Measurements from ENCODE around the gene BMP7. TPM values are rescaled to one million over a fixed set of nuclear protein-coding genes. Genes with fewer than 3 reads are reported as not detected.
A peak's percentile ranks its signal among the peaks of the same experiment; 100 is the strongest.

BMP7 gene
- total RNA-seq, 1 donor from 2014 or later = not detected

DNA sequence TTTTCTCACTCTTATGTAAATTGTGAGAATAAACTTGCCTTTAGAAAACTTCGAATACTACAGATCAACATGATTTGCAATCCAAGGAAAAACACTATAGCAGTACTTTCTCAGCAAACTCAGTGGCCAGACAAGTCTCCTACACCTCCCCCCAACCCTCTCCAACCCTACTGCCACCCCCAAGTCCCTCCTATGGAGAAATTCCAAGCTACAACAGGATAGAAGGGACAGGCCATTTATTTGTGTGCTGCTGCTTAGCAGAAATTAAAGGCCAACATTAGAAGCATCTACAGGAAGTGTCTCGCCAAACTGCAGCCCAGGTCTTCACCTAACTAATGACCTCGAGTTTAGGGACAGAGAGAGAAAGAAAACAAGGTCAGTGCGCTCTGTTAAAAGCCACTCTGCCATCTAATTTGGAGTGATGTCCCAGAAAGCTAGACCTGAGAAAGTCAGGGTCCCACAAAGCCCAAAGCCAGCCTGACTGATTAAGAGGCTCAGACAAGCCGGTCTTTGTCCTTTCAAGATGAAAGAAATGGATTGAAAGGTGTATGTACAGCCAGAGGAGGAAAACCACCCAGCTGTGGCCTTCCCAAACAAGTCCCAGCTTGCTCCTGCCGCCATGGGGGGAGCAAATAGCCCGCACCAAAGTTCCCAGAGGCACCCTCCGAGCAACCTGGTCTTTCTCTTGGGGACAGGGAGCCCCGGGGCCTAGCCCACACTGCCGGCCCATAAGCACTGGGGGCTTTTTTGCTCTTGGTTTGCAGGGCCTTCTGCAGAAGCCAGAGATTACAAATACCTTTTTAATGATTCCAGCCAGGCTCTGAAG, 3.4 kb downstream of the BMP7 start:
- peak; percentile 8 for DNase-seq (ENCODE audit: low read depth)
- Histone ChIP-seq H3K27me3 (ENCODE audit: control insufficient read depth, insufficient read depth, low read length) (peaks cover 48% of the 10 kb centered on the region), H3K36me3 (ENCODE audit: control insufficient read depth, insufficient read depth, low read length) (no peaks in the 10 kb centered on the region), H3K4me3 (ENCODE audit: low read depth, low read length) (no peak overlapping the region)
- FAIRE-seq = no peak
- TF ChIP-seq, protein P1, sequence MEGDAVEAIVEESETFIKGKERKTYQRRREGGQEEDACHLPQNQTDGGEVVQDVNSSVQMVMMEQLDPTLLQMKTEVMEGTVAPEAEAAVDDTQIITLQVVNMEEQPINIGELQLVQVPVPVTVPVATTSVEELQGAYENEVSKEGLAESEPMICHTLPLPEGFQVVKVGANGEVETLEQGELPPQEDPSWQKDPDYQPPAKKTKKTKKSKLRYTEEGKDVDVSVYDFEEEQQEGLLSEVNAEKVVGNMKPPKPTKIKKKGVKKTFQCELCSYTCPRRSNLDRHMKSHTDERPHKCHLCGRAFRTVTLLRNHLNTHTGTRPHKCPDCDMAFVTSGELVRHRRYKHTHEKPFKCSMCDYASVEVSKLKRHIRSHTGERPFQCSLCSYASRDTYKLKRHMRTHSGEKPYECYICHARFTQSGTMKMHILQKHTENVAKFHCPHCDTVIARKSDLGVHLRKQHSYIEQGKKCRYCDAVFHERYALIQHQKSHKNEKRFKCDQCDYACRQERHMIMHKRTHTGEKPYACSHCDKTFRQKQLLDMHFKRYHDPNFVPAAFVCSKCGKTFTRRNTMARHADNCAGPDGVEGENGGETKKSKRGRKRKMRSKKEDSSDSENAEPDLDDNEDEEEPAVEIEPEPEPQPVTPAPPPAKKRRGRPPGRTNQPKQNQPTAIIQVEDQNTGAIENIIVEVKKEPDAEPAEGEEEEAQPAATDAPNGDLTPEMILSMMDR (IDR thresholded peaks at IDR 0.05; ENCODE audit: insufficient read depth, low read length, severe bottlenecking) = no peak

DNA sequence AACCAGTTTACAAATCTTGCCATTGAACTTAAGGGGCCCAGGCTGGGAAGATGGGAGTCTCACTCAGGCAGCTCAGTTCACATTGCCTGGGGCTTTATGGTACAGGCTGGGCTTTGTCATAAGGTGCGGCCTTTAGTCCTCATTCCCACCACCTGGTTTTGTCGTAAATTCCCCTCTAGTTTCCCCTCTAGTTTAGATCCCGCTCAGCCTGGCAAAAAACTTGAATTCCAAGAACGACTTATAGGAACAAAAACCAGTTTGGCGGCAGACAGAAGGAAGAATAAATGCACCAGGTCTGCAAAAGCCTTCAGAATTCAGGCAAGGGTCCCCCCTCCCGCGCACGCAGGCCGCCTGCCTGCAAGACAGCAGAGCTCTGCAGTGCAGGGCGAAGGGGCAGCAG, 4.1 kb downstream of the BMP7 start:
- H3K36me3 ChIP-seq (ENCODE audit: control insufficient read depth, insufficient read depth, low read length) = no peaks in the 10 kb centered on the region
- H3K27me3 ChIP-seq (ENCODE audit: control insufficient read depth, insufficient read depth, low read length) = peaks cover 46% of the 10 kb centered on the region
- DNase-seq (ENCODE audit: low read depth) (no peak), FAIRE-seq (no peak)
- no peak overlapping the region for H3K4me3 ChIP-seq (ENCODE audit: low read depth, low read length)
- TF ChIP-seq, protein P1 (IDR thresholded peaks at IDR 0.05; ENCODE audit: insufficient read depth, low read length, severe bottlenecking) = no peak

DNA sequence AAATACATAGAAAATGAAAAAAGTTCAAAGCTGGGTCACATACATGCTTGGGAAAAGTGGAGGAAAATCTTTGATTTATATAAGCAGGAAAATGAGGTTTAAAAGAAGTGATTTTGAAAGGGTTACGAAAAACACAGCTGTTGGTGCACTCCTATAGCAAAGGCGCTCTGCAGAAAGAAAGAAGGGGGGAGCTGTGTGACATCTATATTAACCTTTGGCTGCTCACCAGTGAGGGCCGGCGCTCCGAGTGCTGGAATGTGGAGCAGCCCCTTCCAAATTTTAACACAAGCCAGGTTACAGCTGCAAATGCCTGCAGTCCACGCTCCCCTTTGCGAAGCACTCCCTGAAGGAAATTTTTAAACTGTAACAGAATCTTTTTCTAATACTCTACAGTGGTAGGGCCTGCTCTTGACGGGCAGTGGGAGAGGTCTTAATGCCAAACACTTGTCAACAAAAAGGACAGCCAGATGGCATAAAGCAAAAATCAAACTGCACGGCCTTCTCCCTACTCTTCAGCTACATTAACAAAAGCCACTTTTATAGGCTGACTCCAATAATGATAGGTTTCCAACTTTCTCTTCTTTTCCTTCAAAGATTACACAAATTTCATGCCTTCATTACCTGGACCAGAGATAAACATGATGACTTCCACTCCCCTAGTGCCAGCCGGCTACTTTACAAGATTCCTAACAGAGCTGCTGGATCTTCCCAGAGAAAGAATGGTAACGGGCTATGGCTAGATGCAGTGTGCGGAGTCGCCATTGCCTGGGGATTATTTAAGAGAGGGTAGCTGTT, 4.8 kb downstream of the BMP7 start:
- no peak for DNase-seq (ENCODE audit: low read depth)
- TF ChIP-seq, protein P1 (IDR thresholded peaks at IDR 0.05; ENCODE audit: insufficient read depth, low read length, severe bottlenecking) = no peak
- Histone ChIP-seq H3K4me3 (ENCODE audit: low read depth, low read length) (no peak overlapping the region), H3K27me3 (ENCODE audit: control insufficient read depth, insufficient read depth, low read length) (peaks cover 40% of the 10 kb centered on the region), H3K36me3 (ENCODE audit: control insufficient read depth, insufficient read depth, low read length) (no peaks in the 10 kb centered on the region)
- no peak for FAIRE-seq

DNA sequence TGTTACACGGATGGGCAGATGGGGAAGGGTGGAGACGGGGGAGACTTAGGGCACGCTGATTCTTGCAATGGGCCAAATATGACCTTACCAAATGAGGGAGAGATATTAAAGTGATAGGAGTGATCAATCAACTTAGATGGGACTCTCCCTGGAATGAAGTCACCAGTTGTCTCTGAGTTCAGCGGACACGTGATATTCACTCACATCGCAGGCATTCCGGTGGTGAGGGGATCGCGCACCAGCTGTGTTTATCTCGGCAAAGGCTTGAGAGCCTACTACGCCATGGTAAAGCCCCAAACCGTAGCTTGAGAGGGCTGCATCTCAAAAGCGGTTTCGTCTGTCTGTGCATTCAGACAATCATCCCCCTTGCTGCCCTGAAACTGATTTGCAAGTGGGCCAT, 5.5 kb downstream of the BMP7 start:
- TF ChIP-seq, protein P1 (IDR thresholded peaks at IDR 0.05; ENCODE audit: insufficient read depth, low read length, severe bottlenecking) = no peak
- DNase-seq (ENCODE audit: low read depth) (no peak), FAIRE-seq (no peak)
- Histone ChIP-seq H3K36me3 (ENCODE audit: control insufficient read depth, insufficient read depth, low read length) (no peaks in the 10 kb centered on the region), H3K27me3 (ENCODE audit: control insufficient read depth, insufficient read depth, low read length) (peaks cover 40% of the 10 kb centered on the region), H3K4me3 (ENCODE audit: low read depth, low read length) (no peak overlapping the region)

DNA sequence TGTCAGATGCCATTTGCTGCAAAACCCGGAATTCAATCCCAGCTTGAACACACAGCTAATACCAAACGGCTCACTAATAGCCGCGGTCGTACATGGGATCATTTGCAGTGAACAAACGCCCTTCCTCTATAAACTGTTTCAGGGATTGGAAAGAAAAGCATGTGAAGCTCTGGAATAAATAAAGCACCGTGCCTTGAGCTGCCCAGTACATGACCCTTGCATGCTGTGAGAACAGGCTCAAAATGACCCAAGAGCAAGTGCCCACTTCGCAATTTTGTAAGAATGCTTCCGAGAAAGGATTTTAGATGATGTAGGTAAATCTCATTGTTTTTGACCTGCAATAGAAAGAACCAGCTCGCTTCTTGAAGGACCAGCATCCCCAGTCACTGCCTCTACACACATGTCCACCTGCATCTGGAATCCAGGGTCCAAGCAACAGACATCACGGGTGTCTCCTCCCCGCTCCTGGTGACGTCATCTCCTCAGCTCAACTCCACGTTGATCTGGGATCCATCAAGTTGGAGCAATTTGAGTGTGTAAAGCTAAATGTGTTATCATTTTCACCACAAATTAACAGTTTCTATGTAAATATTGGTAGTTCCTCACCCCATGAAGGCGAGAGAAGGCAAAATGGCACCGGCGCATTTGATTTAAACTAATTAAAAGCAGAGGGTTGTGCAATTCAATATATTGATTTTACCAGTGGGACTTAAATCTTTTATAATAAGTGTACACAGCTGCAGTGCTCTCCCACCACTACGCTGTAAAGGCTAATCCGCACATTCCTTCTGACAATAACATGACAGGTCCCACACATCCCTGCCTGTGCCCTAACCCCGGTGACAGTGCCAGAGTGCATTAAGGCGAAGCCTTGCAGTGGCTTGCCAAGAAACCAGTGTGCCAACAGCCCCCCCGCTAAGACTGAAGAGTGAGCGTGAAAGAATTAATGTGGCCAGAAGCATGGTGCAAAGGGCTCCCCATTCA, 6.2 kb downstream of the BMP7 start:
- TF ChIP-seq, protein P1 (IDR thresholded peaks at IDR 0.05; ENCODE audit: insufficient read depth, low read length, severe bottlenecking) = no peak
- peaks cover 33% of the 10 kb centered on the region for H3K27me3 ChIP-seq (ENCODE audit: control insufficient read depth, insufficient read depth, low read length)
- DNase-seq (ENCODE audit: low read depth) (no peak), FAIRE-seq (no peak)
- H3K36me3 ChIP-seq (ENCODE audit: control insufficient read depth, insufficient read depth, low read length) = no peaks in the 10 kb centered on the region
- no peak overlapping the region for H3K4me3 ChIP-seq (ENCODE audit: low read depth, low read length)

Measured in bronchial epithelial cell (primary cell).